OCI-LY1 (cell line): ENCODE results near the gene PPCDC.

Experiments used
- CTCF ChIP-seq: fragments of 200-600 bp; sonication (generic), shearing (Covaris generic); IDR thresholded peaks from 2 replicates; pipeline ENCODE4 v1.5.1; 2017; ENCODE audit warnings: mild to moderate bottlenecking, antibody characterized with exemption, low read length, moderate library complexity, mixed read lengths
- EZH2 ChIP-seq: fragments of 200-600 bp; sonication (generic), shearing (Covaris generic); IDR thresholded peaks from 2 replicates; pipeline ENCODE4 v1.8.0; 2017; ENCODE audit warnings: borderline replicate concordance, mixed run types, mild to moderate bottlenecking, antibody characterized with exemption, low read length, moderate library complexity, mixed read lengths

GRCh38 chr15:75034615-75035014, 11.2 kb downstream of the PPCDC start:
- TF ChIP-seq EZH2 (no peak), CTCF (no peak)
